Peyer's patch (tissue), 4 donors: ENCODE results near the gene FRMD5. TPM values are rescaled to one million over a fixed set of nuclear protein-coding genes. Genes with fewer than 3 reads are reported as not detected.

Source experiments
- DNase-seq, 3 donors: peaks; one replicate each; pipeline ENCODE4 v3.0.0-alpha.2; 2017 to 2019
- H3K27ac ChIP-seq, 4 donors: fragments of 200-600 bp; sonication (generic); one replicate each; pipeline ENCODE4 v1.5.1; 2016 to 2019
- H3K27me3 ChIP-seq, 2 donors: fragments of 200-600 bp; sonication (generic); one replicate each; pipeline ENCODE4 v1.5.1; 2019
- H3K36me3 ChIP-seq, 3 donors: fragments of 200-600 bp; sonication (generic); one replicate each; pipeline ENCODE4 v1.5.1; 2016 to 2019
- H3K4me1 ChIP-seq, 4 donors: fragments of 200-600 bp; sonication (generic); one replicate each; pipeline ENCODE4 v1.5.1; 2016 to 2019
- H3K4me3 ChIP-seq, 4 donors: fragments of 200-600 bp; sonication (generic); 1 replicate in 3 of 4; 2 replicates in 1 of 4; pipeline ENCODE4 v1.5.1; 2016 to 2019; ENCODE audit warnings: mild to moderate bottlenecking in 1 of 4
- H3K9me3 ChIP-seq, 4 donors: fragments of 200-600 bp; sonication (generic); one replicate each; pipeline ENCODE4 v1.5.1; 2016 to 2019; ENCODE audit warnings: mild to moderate bottlenecking in 1 of 4
- CTCF ChIP-seq, 6 experiments: fragments of 450-650 bp in 4 of 6; fragments of 200-600 bp in 2 of 6; sonication (generic) in 1 of 6; IDR thresholded peaks; one replicate each; pipeline ENCODE4 v1.5.1; 2017 to 2019; ENCODE audit warnings: antibody characterized with exemption in 6 of 6, mild to moderate bottlenecking in 3 of 6, moderate library complexity in 1 of 6
- POLR2A ChIP-seq, 2 donors: fragments of 450-650 bp; IDR thresholded peaks; one replicate each; pipeline ENCODE4 v1.5.1; 2017; ENCODE audit warnings: antibody characterized with exemption in 2 of 2, mild to moderate bottlenecking in 2 of 2, moderate library complexity in 2 of 2
- total RNA-seq, 4 donors: library from RNA; depleted of rRNA; stranded (reverse); fragments of >200 nt; gene quantifications; one replicate each; pipeline ENCODE4 v1.1.0, GENCODE V29; 2016

Gene FRMD5
- total RNA-seq, 4 donors from 2014 or later: 0.54 to 5.0 (median 0.57) TPM; not detected in 1

- DNase-seq: no peak
- Histone ChIP-seq H3K4me1 (no peaks in the 10 kb centered on the region), H3K27me3 (no peaks in the 10 kb centered on the region), H3K4me3 (no peak overlapping the region), H3K27ac (no peak overlapping the region), H3K9me3 (no peaks in the 10 kb centered on the region), H3K36me3 (no peaks in the 10 kb centered on the region)
- TF ChIP-seq CTCF (IDR thresholded peaks at IDR 0.05) (no peak), POLR2A (IDR thresholded peaks at IDR 0.05) (no peak)
These were observed 35.6 kb downstream of the FRMD5 start for GRCh38 chr15:44159492-44159891.

- no peaks in the 10 kb centered on the region for H3K36me3 ChIP-seq
These were observed 37.0 kb downstream of the FRMD5 start for GRCh38 chr15:44158111-44158510.

GRCh38 chr15:44157679-44158078 lies 37.4 kb downstream of the FRMD5 start:
- DNase-seq: no peak
- no peaks in the 10 kb centered on the region for H3K9me3 ChIP-seq
- TF ChIP-seq POLR2A (IDR thresholded peaks at IDR 0.05): no peak
- no peak for TF ChIP-seq CTCF (IDR thresholded peaks at IDR 0.05)

More at GRCh38 chr15:44158111-44158510, 37.0 kb downstream of the FRMD5 start:
- TF ChIP-seq POLR2A (IDR thresholded peaks at IDR 0.05) (no peak), CTCF (IDR thresholded peaks at IDR 0.05) (no peak)
- no peaks in the 10 kb centered on the region for H3K9me3 ChIP-seq
- H3K27me3 ChIP-seq: no peaks in the 10 kb centered on the region
- no peak overlapping the region for H3K4me3 ChIP-seq
- H3K4me1 ChIP-seq: no peaks in the 10 kb centered on the region
- no peak for DNase-seq
- H3K27ac ChIP-seq: no peak overlapping the region

GRCh38 chr15:44153352-44153751 lies 41.7 kb downstream of the FRMD5 start:
- no peak for TF ChIP-seq CTCF (IDR thresholded peaks at IDR 0.05)
- TF ChIP-seq POLR2A (IDR thresholded peaks at IDR 0.05): no peak
- H3K27ac ChIP-seq: no peak overlapping the region
- H3K4me3 ChIP-seq: no peak overlapping the region
- no peak for DNase-seq
- H3K9me3 ChIP-seq: no peaks in the 10 kb centered on the region
- H3K36me3 ChIP-seq: no peaks in the 10 kb centered on the region
- no peaks in the 10 kb centered on the region for H3K4me1 ChIP-seq
- H3K27me3 ChIP-seq: no peaks in the 10 kb centered on the region

More at GRCh38 chr15:44157679-44158078, 37.4 kb downstream of the FRMD5 start:
- Histone ChIP-seq H3K27ac (no peak overlapping the region), H3K36me3 (no peaks in the 10 kb centered on the region), H3K4me1 (no peaks in the 10 kb centered on the region), H3K27me3 (no peaks in the 10 kb centered on the region), H3K4me3 (no peak overlapping the region)

GRCh38 chr15:44149224-44149623 lies 45.8 kb downstream of the FRMD5 start:
- Histone ChIP-seq H3K27me3 (no peaks in the 10 kb centered on the region), H3K27ac (no peak overlapping the region), H3K9me3 (no peaks in the 10 kb centered on the region), H3K36me3 (no peaks in the 10 kb centered on the region), H3K4me1 (no peaks in the 10 kb centered on the region), H3K4me3 (no peak overlapping the region)
- TF ChIP-seq CTCF (IDR thresholded peaks at IDR 0.05) (no peak), POLR2A (IDR thresholded peaks at IDR 0.05) (no peak)
- DNase-seq: no peak

- TF ChIP-seq CTCF (IDR thresholded peaks at IDR 0.05) (no peak), POLR2A (IDR thresholded peaks at IDR 0.05) (no peak)
- no peak for DNase-seq
- Histone ChIP-seq H3K9me3 (no peaks in the 10 kb centered on the region), H3K4me3 (no peak overlapping the region), H3K27me3 (no peaks in the 10 kb centered on the region), H3K36me3 (no peaks in the 10 kb centered on the region), H3K27ac (no peak overlapping the region), H3K4me1 (no peaks in the 10 kb centered on the region)
These were observed 46.5 kb downstream of the FRMD5 start for GRCh38 chr15:44148580-44148979.
